GM12878 (cell line): ENCODE results near the gene TMEM151A. TPM values are rescaled to one million over a fixed set of nuclear protein-coding genes. Genes with fewer than 3 reads are reported as not detected.

Source experiments
- ATAC-seq: fragments of 200-7000 bp; cut with Tn5 transposase; 3 replicates; pipeline ENCODE4 v1.9.1; 2020; ENCODE audit warnings: mild to moderate bottlenecking, moderate library complexity
- BruUV-seq: library from RNA; stranded (reverse); fragments of 400-500 nt; replicated peaks from 2 replicates; lab custom pipeline; 2021; lab: Mats Ljungman, UMichigan
- CTCF ChIA-PET: fragments of 300-600 bp; sonication (Branson Sonifier 250); formaldehyde crosslinking; extraction: SDS; loops from one replicate; lab custom pipeline; 2021; ENCODE audit warnings: inconsistent platforms; lab: Yijun Ruan, JAX
- POLR2A ChIA-PET: fragments of 350-600 bp; formaldehyde crosslinking; extraction: SDS; loops from one replicate; lab custom pipeline; 2021; ENCODE audit warnings: inconsistent platforms; lab: Charles Lee
- RAD21 ChIA-PET: fragments of 300-600 bp; sonication (Branson Sonifier 250); formaldehyde crosslinking; loops from one replicate; lab custom pipeline; 2023; ENCODE audit warnings: antibody characterized with exemption; ENCODE audit not compliant: unreplicated experiment; lab: Charles Lee
- SMC1A ChIA-PET: fragments of 300-600 bp; sonication (Branson Sonifier 250); formaldehyde crosslinking; loops from one replicate; lab custom pipeline; 2023; ENCODE audit not compliant: unreplicated experiment, uncharacterized antibody; lab: Charles Lee
- DNase-seq: peaks from one replicate; pipeline ENCODE4 v3.0.0-alpha.2; 2011; ENCODE audit warnings: low read depth, low spot score
- FAIRE-seq: peaks from 3 replicates; lab custom pipeline; 2011; peaks lifted over from hg19 to GRCh38; lab: Jason Lieb, UNC
- H2AFZ ChIP-seq: 2 replicates; pipeline ENCODE4 v1.6.0; 2011; ENCODE audit warnings: low read depth, low read length, control low read depth; ENCODE audit not compliant: control insufficient read depth
- H3K27ac ChIP-seq: 2 replicates; pipeline ENCODE4 v1.5.1; 2011; ENCODE audit warnings: control low read depth; ENCODE audit not compliant: control insufficient read depth, insufficient read depth
- H3K27me3 ChIP-seq, 2 experiments: replicated peaks in 1 of 2; 2 replicates each; pipeline versions ENCODE4 v1.6.0 to v1.6.1; 2011; ENCODE audit warnings: low read length in 1 of 2; ENCODE audit not compliant: control insufficient read depth in 2 of 2, insufficient read depth in 2 of 2
- H3K36me3 ChIP-seq, 2 experiments: 2 replicates each; pipeline ENCODE4 v1.5.1; 2011; ENCODE audit warnings: low read length in 1 of 2; ENCODE audit not compliant: control insufficient read depth in 2 of 2, insufficient read depth in 2 of 2
- H3K4me1 ChIP-seq: 2 replicates; pipeline ENCODE4 v1.6.1; 2011; ENCODE audit warnings: mild to moderate bottlenecking, low read length, moderate library complexity, mixed read lengths; ENCODE audit not compliant: control insufficient read depth, insufficient read depth
- H3K4me2 ChIP-seq: 2 replicates; pipeline ENCODE4 v1.6.0; 2011; ENCODE audit warnings: control low read depth; ENCODE audit not compliant: control insufficient read depth, insufficient read depth
- H3K4me3 ChIP-seq: fragments of 200-600 bp; sonication (generic); 2 replicates; pipeline ENCODE4 v1.5.1; 2016
- H3K79me2 ChIP-seq: 2 replicates; pipeline ENCODE4 v1.6.0; 2011; ENCODE audit warnings: low read length; ENCODE audit not compliant: control insufficient read depth, insufficient read depth
- H3K9ac ChIP-seq: 2 replicates; pipeline ENCODE4 v1.8.0; 2011; ENCODE audit warnings: low read length, control low read depth, mixed read lengths; ENCODE audit not compliant: control insufficient read depth, insufficient read depth
- H3K9me3 ChIP-seq: replicated peaks from 3 replicates; pipeline ENCODE4 v1.5.1; 2011; ENCODE audit warnings: mild to moderate bottlenecking, low read length; ENCODE audit not compliant: control insufficient read depth, insufficient read depth
- H4K20me1 ChIP-seq: 2 replicates; pipeline ENCODE4 v1.6.0; 2011; ENCODE audit not compliant: control insufficient read depth, insufficient read depth
- ATF2 ChIP-seq: IDR thresholded peaks from 2 replicates; pipeline ENCODE4 v1.6.1; 2012; ENCODE audit warnings: low read length, inconsistent platforms
- BCL11A ChIP-seq: IDR thresholded peaks from 2 replicates; pipeline ENCODE4 v1.6.1; 2011; ENCODE audit warnings: low read depth, low read length
- BCL3 ChIP-seq: IDR thresholded peaks from 2 replicates; pipeline ENCODE4 v1.6.1; 2011; ENCODE audit warnings: borderline replicate concordance, low read depth, mild to moderate bottlenecking, moderate library complexity, low read length; ENCODE audit not compliant: insufficient read depth, poor library complexity, severe bottlenecking
- CBX5 ChIP-seq: sonication (generic); IDR thresholded peaks from 2 replicates; pipeline ENCODE4 v1.6.1; 2016; ENCODE audit warnings: low read depth, moderate library complexity, mild to moderate bottlenecking, inconsistent platforms
- CEBPB ChIP-seq, 2 experiments: fragments of 150-350 bp in 1 of 2; IDR thresholded peaks; 2 replicates each; pipeline ENCODE4 v1.6.1; 2012 to 2014; ENCODE audit warnings: low read depth in 2 of 2, low read length in 2 of 2, borderline replicate concordance in 1 of 2, inconsistent platforms in 1 of 2
- DPF2 ChIP-seq: fragments of 450-650 bp; IDR thresholded peaks from 2 replicates; pipeline ENCODE4 v1.6.1; 2017; ENCODE audit warnings: mild to moderate bottlenecking
- MLLT1 ChIP-seq: fragments of 450-650 bp; IDR thresholded peaks from 2 replicates; pipeline ENCODE4 v1.6.1; 2016; ENCODE audit warnings: mild to moderate bottlenecking
- MXI1 ChIP-seq: fragments of 150-350 bp; IDR thresholded peaks from 2 replicates; pipeline ENCODE4 v1.6.1; 2011; ENCODE audit warnings: low read depth, mild to moderate bottlenecking, inconsistent platforms, low read length, improper control_type of control experiment
- RUNX3 ChIP-seq: IDR thresholded peaks from 2 replicates; pipeline ENCODE4 v1.6.1; 2012; ENCODE audit warnings: low read length, inconsistent platforms
- SREBF2 ChIP-seq: IDR thresholded peaks from 2 replicates; pipeline ENCODE4 v1.6.1; 2012; ENCODE audit warnings: mild to moderate bottlenecking, low read length
- SUZ12 ChIP-seq: fragments of 200-600 bp; sonication (generic); IDR thresholded peaks from one replicate; pipeline ENCODE4 v1.6.1; 2018; ENCODE audit warnings: antibody characterized with exemption, mild to moderate bottlenecking; ENCODE audit not compliant: unreplicated experiment
- USF2 ChIP-seq: IDR thresholded peaks from 2 replicates; pipeline ENCODE4 v1.6.1; 2011; ENCODE audit warnings: low read depth, low read length, improper control_type of control experiment, borderline replicate concordance
- YBX1 ChIP-seq: fragments of 450-650 bp; IDR thresholded peaks from 2 replicates; pipeline ENCODE4 v1.6.1; 2016; ENCODE audit warnings: antibody characterized with exemption
- ZBTB40 ChIP-seq: fragments of 450-650 bp; IDR thresholded peaks from 2 replicates; pipeline ENCODE4 v1.6.1; 2016; ENCODE audit warnings: mild to moderate bottlenecking, moderate library complexity, borderline replicate concordance
- ZNF384 ChIP-seq: IDR thresholded peaks from 2 replicates; pipeline ENCODE4 v1.6.1; 2012; ENCODE audit warnings: low read depth, mild to moderate bottlenecking, low read length, improper control_type of control experiment, borderline replicate concordance
- WGBS: methylation state at CpG from one replicate; pipeline ENCODE4 v1.1.6; 2016; ENCODE audit warnings: low lambda C conversion rate; ENCODE audit not compliant: insufficient replicate concordance, insufficient coverage; ENCODE audit errors: missing lambda C conversion rate; 5-methylcytosine and 5-hydroxymethylcytosine counted together
- in situ Hi-C: fragments of 300-500 bp; cut with MboI; formaldehyde crosslinking; loops from 9 replicates; pipeline ENCODE4 v1.14.3; 2018; ENCODE audit warnings: mixed read lengths
- intact Hi-C: fragments of 100-400 bp; cut with micrococcal nuclease; formaldehyde crosslinking; loops from one replicate; pipeline ENCODE4 v1.14.2; 2022; ENCODE audit not compliant: unreplicated experiment
- polyA plus RNA-seq, 11 experiments: library from polyadenylated mRNA; depleted of rRNA in 4 of 11; unstranded in 6 of 11; stranded (reverse) in 5 of 11; fragments of >200 nt; fragmentation: Nextera tagmentation in 4 of 11; fragmentation: Illumina TruSeq in 1 of 11; extraction: Ambion mirVana in 4 of 11; extraction: Trizol in 1 of 11; gene quantifications; 1 replicate in 1 of 11; 2 replicates in 10 of 11; pipeline versions ENCODE4 v1.2.1 to v1.2.3, GENCODE V29; 2011 to 2016; ENCODE audit warnings: inconsistent platforms in 2 of 11, missing spikeins in 2 of 11, low read depth in 1 of 11
- total RNA-seq, 4 experiments: library from RNA; depleted of rRNA in 3 of 4; stranded (reverse); fragments of >200 nt in 3 of 4; fragmentation: Illumina TruSeq in 1 of 4; extraction: Trizol in 1 of 4; gene quantifications; 2 replicates each; pipeline versions ENCODE4 v1.2.1 to v1.2.3, GENCODE V29; 2013 to 2021

TMEM151A gene
- total and polyA plus RNA-seq, 10 of the 15 experiments (the other 5 are each of a cell fraction or from before 2014, with no cell fraction given): not detected

- no TSS peak for BruUV-seq
- Histone ChIP-seq H3K4me3 (no peak overlapping the region), H3K4me2 (no peak overlapping the region), H3K9ac (no peak overlapping the region), H3K27me3 (peaks cover 0 to 2% of the 10 kb centered on the region in 2 experiments; a peak in 2 of 4 replicates), H2AFZ (no peak overlapping the region), H3K4me1 (no peaks in the 10 kb centered on the region), H3K79me2 (no peaks in the 10 kb centered on the region), H4K20me1 (no peaks in the 10 kb centered on the region), H3K36me3 (no peaks in the 10 kb centered on the region), H3K9me3 (no peaks in the 10 kb centered on the region), H3K27ac (no peak overlapping the region)
- DNase-seq: no peak
- intact Hi-C loops: no loop called here
- ChIA-PET SMC1A (interaction anchor here (1.7 kb wide), 1 partner anchor 9 kb away, joined by 7 read pairs; no protein-coding TSS in a partner anchor), RAD21 (interaction anchor here (1.5 kb wide), 1 partner anchor 9 kb away, joined by 6 read pairs; no protein-coding TSS in a partner anchor), POLR2A (interaction anchor here (1.3 kb wide), 1 partner anchor 14 kb away, joined by 4 read pairs; the partner anchor contains the start of gene YIF1A), CTCF (interaction anchor here (1.1 to 2.4 kb wide), 4 partner anchors 9 to 87 kb away, joined by 3 to 9 read pairs (median 6); no protein-coding TSS in a partner anchor)
- in situ Hi-C loops: no loop called here
- no peak for ATAC-seq
- WGBS: 38% methylated on average over 12 of the region's 12 CpGs
- no peak for FAIRE-seq
- no peak for TF ChIP-seq ZBTB40
- no peak for TF ChIP-seq ZNF384
- no peak for TF ChIP-seq ATF2
- TF ChIP-seq SUZ12: no peak
- no peak for TF ChIP-seq MLLT1
- TF ChIP-seq USF2: no peak
- no peak for TF ChIP-seq YBX1
- TF ChIP-seq SREBF2: no peak
- no peak for TF ChIP-seq BCL11A
- no peak for TF ChIP-seq DPF2
- no peak for TF ChIP-seq CEBPB (IDR thresholded peaks at IDR 0.05; ENCODE audit: borderline replicate concordance in 1 of 2, low read depth in 2 of 2, low read length in 2 of 2)
- no peak for TF ChIP-seq BCL3
- no peak for TF ChIP-seq MXI1
- no peak for TF ChIP-seq CBX5
- no peak for TF ChIP-seq RUNX3
Observed at GRCh38 chr11:66302656-66303055, 11.0 kb downstream of the TMEM151A start.
